Measurements from ENCODE around the gene DCANP1. TPM values are rescaled to one million over a fixed set of nuclear protein-coding genes. Genes with fewer than 3 reads are reported as not detected.

The DCANP1 gene
- polyA plus RNA-seq, 2 of the 4 experiments (the other 2 are of a cell fraction): not detected

DNA sequence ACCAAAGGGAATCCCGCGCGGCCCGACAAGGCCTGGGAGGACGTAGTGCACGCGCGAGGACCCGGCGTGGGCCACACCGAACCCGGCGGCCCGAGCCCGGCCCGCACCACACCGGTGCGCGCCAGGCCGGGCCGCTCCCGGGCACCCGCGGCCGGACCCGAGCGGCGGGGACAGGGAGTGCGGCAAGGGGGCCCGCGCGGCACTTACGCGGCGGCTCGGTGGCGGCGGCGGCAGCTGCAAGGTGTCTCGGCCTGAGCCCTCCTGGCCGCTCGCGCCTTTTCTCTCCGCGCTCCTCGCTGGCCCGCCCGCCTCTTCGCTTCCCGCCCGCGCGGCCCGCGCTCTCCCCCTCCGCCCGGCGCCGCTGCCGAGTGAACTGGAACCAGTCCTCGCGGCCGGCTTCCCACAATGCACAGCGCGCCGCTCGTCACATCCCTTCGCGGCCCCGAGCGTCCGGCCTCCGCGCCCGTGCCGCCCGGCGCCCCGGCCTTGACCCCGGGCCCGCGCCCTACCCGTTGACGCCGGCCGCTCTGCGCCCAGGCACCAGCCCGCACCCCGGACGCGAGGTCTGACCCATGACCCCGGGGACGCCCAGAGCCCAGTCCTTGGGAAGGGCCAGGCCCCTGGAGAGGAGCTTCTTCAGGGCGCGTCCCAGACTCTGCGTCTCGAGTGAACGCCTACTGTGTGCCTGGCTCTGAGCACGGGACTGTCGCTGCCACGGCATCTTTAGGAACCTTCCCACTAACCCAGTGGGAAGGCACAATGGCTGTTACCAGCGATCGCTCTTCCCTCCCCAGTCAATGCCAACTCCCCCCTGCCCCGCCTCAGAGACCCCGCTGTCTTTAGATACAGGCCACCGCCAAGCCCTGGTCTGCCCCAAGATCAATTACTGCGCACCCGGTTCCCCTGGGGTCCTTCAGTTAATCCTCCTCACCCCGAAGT, 48.0 kb downstream of the DCANP1 start, which contains the start of gene MACROH2A1 (continued):
- TF ChIP-seq TP53 (CRISPR knock-in tag; IDR thresholded peaks at IDR 0.05): peak; percentile 73; the same call in 1 of the 2 replicates

DNA sequence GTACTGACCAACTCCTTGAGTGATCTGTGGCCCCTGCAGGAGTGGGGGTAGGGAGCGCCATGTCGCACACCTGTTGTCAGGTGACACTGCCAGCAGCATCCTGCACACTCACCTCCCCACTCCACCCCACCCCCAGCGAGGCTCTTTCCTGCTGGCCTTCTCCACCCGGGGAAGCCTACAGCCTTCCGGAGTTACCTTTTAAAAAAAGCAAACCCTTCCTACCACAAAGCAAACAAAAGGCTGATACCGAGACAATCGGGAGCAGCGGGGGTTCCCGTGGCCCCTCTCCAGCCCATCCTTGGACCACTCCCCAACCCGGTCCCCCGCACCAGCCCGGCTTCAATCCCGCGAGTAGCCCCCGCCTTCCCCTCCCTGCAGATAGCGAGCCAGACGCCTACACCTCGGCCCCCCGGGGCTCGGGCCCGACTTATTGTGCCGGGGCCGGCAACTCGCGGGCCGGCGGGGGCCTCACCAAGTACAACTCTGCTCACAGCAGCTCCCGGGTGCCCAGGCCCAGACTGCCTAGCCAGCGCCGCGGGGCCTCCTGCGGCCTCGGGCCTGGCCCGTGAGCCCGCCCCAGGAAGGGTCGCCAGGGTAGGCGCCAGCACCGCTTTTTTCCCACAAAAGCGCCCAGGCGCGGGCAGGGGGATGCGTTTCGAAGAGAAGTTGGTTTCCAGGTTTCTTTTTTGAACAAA, 48.8 kb downstream of the DCANP1 start:
- ChIA-PET CTCF (interaction anchor here (2.4 kb wide), 1 partner anchor 27 kb away, joined by 7 read pairs; no protein-coding TSS in a partner anchor), POLR2A (no interaction called here)
- FAIRE-seq: no peak

DNA sequence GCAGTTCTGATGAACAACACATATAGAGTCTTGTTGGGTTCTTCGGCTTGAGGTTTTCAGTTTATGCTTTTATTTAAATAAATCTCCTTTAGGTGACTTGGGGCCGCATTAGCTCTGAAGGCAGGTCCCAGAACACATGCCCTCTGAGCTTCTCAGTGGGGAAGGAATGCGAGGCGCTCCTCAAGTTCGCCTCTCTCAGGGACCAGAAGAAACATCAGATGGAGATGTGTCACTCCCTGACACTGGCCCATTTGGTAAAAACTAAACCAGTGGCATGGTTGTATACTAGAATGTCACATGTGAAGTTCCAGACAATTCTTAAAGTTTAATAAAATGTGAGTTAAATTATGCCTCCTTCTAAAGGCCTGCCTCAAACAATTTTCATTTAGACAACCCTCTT, 50.1 kb downstream of the DCANP1 start:
- no peak for TF ChIP-seq ELK1 (IDR thresholded peaks at IDR 0.05; ENCODE audit: low read depth, low read length)
- no peak for TF ChIP-seq JUN (IDR thresholded peaks at IDR 0.05)
- TF ChIP-seq NR3C1 (IDR thresholded peaks at IDR 0.05): no peak
- TF ChIP-seq, protein P1, sequence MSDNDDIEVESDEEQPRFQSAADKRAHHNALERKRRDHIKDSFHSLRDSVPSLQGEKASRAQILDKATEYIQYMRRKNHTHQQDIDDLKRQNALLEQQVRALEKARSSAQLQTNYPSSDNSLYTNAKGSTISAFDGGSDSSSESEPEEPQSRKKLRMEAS (IDR thresholded peaks at IDR 0.05): no peak
- no peak for TF ChIP-seq FOSL2 (IDR thresholded peaks at IDR 0.05)
- no peak for TF ChIP-seq FOSL2 (CRISPR knock-in tag; IDR thresholded peaks at IDR 0.05)
- no peak for TF ChIP-seq MYC (IDR thresholded peaks at IDR 0.05; ENCODE audit: borderline replicate concordance, low read length)
- TF ChIP-seq SMC3 (IDR thresholded peaks at IDR 0.05): no peak
- no peak for TF ChIP-seq MAZ (IDR thresholded peaks at IDR 0.05; ENCODE audit: borderline replicate concordance, low read depth, low read length)
- TF ChIP-seq EHF (CRISPR knock-in tag; IDR thresholded peaks at IDR 0.05): no peak
- no peak for TF ChIP-seq RCOR1 (IDR thresholded peaks at IDR 0.05; ENCODE audit: low read depth, low read length)
- no peak for TF ChIP-seq RNF2 (IDR thresholded peaks at IDR 0.05; ENCODE audit: borderline replicate concordance, low read depth)
- no peak for TF ChIP-seq HEYL (CRISPR knock-in tag; IDR thresholded peaks at IDR 0.05)
- no peak for TF ChIP-seq NPAS2 (CRISPR knock-in tag; IDR thresholded peaks at IDR 0.05; ENCODE audit: borderline replicate concordance)
- no peak for TF ChIP-seq HES2 (IDR thresholded peaks at IDR 0.05)
- TF ChIP-seq RARB (CRISPR knock-in tag; IDR thresholded peaks at IDR 0.05): no peak
- DNase-seq (ENCODE audit: low read depth in 1 of 2, low spot score in 1 of 2): no peak
- no peak overlapping the region for H3K4me3 ChIP-seq
- H3K4me2 ChIP-seq: peak overlapping the region; percentile 77
- H3K27ac ChIP-seq: no peak overlapping the region
- ATAC-seq: no peak
- no peak for FAIRE-seq
- H3K4me1 ChIP-seq: peaks cover 22% of the 10 kb centered on the region
- CTCF ChIA-PET: no interaction called here
- POLR2A ChIA-PET: no interaction called here
- no peaks in the 10 kb centered on the region for H3K9me3 ChIP-seq
- WGBS (ENCODE audit: missing lambda C conversion rate): 95% methylated on average over 5 of the region's 5 CpGs

More for the DNA sequence above, 48.8 kb downstream of the DCANP1 start:
- Histone ChIP-seq H3K4me3 (peak overlapping the region; percentile 97), H3K9me3 (no peaks in the 10 kb centered on the region), H3K27ac (peak overlapping the region; percentile 91 to 98), H3K4me1 (peaks cover 22% of the 10 kb centered on the region), H3K4me2 (peak overlapping the region; percentile 77)
- DNase-seq (ENCODE audit: low read depth in 1 of 2, low spot score in 1 of 2) (peak; percentile 16 to 28), ATAC-seq (peak; percentile 37 to 63; a peak in 5 of 6 replicates)
- WGBS (ENCODE audit: missing lambda C conversion rate): 3% methylated on average over 12 of the region's 43 CpGs
- TF ChIP-seq PHF8 (IDR thresholded peaks at IDR 0.05; ENCODE audit: borderline replicate concordance, low read depth): peak; percentile 80
- TF ChIP-seq, protein P2, sequence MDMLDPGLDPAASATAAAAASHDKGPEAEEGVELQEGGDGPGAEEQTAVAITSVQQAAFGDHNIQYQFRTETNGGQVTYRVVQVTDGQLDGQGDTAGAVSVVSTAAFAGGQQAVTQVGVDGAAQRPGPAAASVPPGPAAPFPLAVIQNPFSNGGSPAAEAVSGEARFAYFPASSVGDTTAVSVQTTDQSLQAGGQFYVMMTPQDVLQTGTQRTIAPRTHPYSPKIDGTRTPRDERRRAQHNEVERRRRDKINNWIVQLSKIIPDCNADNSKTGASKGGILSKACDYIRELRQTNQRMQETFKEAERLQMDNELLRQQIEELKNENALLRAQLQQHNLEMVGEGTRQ (IDR thresholded peaks at IDR 0.05): no peak
